Astrocyte of the spinal cord (primary cell): Measurements from ENCODE around the gene PURB.
A peak's percentile ranks its signal among the peaks of the same experiment; 100 is the strongest.

Experiments
- DNase-seq: peaks from one replicate; pipeline ENCODE4 v3.0.0; 2011; ENCODE audit warnings: low read depth, low spot score
- H3K4me3 ChIP-seq: 2 replicates; pipeline ENCODE4 v1.5.1; 2011; ENCODE audit warnings: low read depth, mild to moderate bottlenecking, low read length, moderate library complexity
- in situ Hi-C: cut with HindIII; loops from 2 replicates; pipeline ENCODE4 v1.10.0; 2017; ENCODE audit warnings: low sequenced_read_pairs
- TF ChIP-seq, protein P1 (sequence below): IDR thresholded peaks from 2 replicates; pipeline ENCODE4 v1.5.1; 2012; ENCODE audit warnings: low read depth, mild to moderate bottlenecking, low read length, inconsistent platforms

The PURB gene

DNA sequence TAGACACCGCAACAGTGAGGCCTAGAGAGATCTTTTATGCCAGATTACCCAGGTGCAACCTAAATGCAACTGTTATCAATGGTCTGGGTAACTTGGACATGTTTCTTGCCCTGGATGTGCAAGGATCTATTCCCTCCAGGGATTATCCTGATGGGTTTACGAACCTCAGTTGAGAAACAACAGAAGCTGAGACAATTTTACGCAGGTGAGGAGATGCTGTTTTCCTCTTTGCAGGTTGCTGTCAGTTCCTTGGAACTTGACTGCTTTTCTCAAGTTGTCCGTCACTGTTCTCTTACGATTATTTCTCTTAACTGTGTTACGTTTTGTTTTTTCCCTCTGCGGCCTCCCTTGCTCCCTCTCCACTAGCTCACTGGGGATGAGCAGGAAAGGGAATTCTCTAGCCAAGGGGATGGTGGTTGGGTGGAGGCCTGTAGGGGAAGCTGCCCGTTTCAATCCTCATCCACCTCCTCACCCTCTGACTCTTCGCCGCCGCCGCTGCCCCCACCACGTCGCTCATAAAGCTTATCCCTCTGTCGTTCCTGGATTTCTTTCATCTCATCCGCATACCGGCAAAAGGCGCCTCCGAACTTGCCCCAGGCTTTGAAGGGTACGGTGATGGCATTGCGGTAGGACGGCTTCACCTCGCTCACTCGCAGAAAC lies 1.2 kb downstream of the PURB start:
- in situ Hi-C loops, result no loop called here
- no peak for DNase-seq
- peak overlapping the region; percentile 80 for H3K4me3 ChIP-seq
- TF ChIP-seq, protein P1, sequence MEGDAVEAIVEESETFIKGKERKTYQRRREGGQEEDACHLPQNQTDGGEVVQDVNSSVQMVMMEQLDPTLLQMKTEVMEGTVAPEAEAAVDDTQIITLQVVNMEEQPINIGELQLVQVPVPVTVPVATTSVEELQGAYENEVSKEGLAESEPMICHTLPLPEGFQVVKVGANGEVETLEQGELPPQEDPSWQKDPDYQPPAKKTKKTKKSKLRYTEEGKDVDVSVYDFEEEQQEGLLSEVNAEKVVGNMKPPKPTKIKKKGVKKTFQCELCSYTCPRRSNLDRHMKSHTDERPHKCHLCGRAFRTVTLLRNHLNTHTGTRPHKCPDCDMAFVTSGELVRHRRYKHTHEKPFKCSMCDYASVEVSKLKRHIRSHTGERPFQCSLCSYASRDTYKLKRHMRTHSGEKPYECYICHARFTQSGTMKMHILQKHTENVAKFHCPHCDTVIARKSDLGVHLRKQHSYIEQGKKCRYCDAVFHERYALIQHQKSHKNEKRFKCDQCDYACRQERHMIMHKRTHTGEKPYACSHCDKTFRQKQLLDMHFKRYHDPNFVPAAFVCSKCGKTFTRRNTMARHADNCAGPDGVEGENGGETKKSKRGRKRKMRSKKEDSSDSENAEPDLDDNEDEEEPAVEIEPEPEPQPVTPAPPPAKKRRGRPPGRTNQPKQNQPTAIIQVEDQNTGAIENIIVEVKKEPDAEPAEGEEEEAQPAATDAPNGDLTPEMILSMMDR, result no peak

DNA sequence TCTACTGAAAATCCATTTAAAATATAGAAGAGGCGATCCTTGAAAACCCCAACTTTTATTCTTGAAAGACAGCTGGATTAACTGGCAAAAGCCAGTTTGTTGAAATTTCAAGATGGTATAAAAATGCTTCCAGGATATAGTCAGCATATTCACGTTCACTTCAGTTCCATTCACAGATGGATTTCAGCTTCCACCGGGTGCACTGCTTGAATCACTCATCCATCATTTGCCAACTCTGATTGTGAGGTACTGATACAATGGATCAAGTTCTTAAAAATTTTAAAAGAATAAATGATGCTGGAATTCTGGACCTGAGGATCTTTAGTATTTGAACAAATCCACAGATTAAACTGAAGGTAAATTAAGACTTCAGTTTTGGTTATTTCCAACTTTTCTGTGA lies 2.4 kb downstream of the PURB start:
- DNase-seq, result no peak
- in situ Hi-C loops, result no loop called here
- H3K4me3 ChIP-seq, result peak overlapping the region; percentile 80
- TF ChIP-seq, protein P1, result no peak

DNA sequence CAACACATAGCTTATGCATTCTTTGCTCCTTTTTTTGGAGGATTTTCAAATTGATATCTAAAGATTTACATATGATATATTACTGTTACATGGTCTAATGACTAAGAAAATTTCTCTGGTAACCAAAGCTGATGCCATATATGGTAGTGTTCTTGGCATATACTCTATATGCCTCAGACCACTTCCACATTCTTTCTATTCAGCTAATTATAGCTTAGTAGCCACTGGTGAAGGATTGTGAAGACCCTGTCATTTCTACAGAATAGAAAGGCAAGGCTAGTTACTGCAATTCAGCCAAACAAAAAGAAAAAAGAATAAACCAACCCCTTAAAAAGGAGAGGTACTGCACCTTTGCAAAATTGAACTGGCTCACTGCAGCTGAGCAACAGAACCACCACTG lies 3.7 kb downstream of the PURB start:
- peak; percentile 86 for DNase-seq

DNA sequence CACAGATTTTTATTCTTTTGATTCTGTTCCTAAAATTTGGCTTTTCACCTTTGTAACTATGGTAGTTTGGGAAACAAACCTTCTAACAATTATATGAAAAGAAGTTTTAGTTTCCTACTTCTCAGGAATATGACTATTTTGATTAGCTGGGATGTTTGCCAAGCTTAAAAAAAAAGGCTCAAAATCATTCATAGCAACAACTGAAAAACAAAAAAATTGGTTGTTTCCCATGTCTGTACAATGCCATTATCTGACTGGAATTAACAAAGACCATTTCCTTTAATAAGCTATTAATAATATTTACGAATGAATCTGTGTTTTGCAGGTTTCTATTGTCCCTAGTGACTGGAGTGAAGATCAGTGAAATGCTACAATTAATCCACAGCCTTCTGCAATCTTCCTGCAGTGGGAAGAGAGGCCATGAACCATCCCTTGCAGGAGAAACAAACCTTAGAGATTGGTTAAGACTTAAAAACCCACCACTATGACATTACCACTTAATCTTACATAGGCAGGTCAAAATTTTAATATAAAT lies 4.2 kb downstream of the PURB start:
- DNase-seq, result peak; percentile 33
- in situ Hi-C loops, result no loop called here
- peak overlapping the region; percentile 80 for H3K4me3 ChIP-seq
- TF ChIP-seq, protein P1, result no peak

More for the DNA sequence above, 3.7 kb downstream of the PURB start:
- in situ Hi-C loops, result no loop called here
- peak overlapping the region; percentile 80 for H3K4me3 ChIP-seq
- TF ChIP-seq, protein P1, result no peak

DNA sequence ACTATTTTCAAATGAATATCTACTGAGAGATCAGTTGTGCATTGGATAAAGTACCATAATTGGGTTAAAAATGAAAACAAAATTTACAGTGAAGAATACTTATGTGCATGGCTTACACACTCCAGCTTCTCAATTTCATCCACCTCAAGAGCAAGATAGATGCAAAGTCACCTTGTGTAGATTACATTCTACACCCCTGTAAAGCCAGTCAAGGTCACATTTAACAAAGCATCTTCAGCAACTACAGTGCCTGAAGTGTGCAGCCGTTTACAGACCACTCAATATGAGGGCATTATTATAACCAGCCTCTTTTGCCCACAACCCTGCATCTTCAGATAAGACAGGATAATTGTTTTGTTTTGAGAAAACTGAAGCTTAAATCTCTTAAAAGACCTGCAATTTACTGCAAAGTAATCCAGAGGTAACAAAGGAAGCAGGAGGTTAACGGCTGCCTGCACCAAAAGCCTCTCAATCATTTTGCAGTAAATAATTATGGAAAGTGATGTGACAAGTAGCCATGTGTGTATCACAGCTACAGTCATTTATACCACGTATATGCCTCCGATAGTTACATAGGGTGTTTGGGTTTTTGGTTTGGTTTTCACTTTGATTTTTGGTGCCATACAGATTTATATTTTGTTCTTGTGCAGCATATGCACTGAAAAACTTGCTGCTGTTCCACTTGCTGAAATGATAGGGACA lies 4.9 kb downstream of the PURB start:
- in situ Hi-C loops, result no loop called here
- TF ChIP-seq, protein P1, result no peak
- H3K4me3 ChIP-seq, result peak overlapping the region; percentile 80
- no peak for DNase-seq

DNA sequence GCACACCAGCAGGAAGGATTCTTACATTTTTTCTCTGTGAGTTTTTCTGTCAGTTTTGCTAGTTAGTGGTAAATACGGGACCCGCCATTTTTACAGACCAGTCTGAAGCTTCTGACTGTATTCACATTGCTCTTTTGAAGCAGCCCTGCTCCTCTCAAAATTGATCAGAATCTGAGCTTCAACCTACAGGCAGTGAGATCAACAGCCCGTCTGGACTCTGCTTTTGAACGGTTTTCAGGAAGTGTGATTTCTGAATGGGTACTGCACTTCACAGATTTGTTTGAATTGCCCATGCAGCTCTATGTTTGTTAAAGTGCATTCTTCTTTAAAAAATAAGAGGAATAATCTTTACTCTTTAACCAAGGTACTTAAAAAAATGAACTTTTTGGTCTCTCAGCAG lies 8.9 kb downstream of the PURB start:
- H3K4me3 ChIP-seq, result no peak overlapping the region
- in situ Hi-C loops, result no loop called here
- TF ChIP-seq, protein P1, result no peak
- no peak for DNase-seq
